GM23338 (cell line): Measurements from ENCODE around the gene OSBPL3. TPM values are rescaled to one million over a fixed set of nuclear protein-coding genes. Genes with fewer than 3 reads are reported as not detected.

Experiments
- ATAC-seq: fragments of 200-7000 bp; cut with Tn5 transposase; 3 replicates; pipeline ENCODE4 v1.9.1; 2020
- DNase-seq: peaks from one replicate; pipeline ENCODE4 v3.0.0-alpha.2; 2015; ENCODE audit warnings: low spot score
- H2AFZ ChIP-seq: fragments of 200-600 bp; sonication (generic); 2 replicates; pipeline ENCODE4 v1.8.0; 2016; ENCODE audit warnings: antibody characterized with exemption, mild to moderate bottlenecking, moderate library complexity
- H3F3A ChIP-seq: fragments of 200-600 bp; sonication (generic); replicated peaks from 2 replicates; pipeline ENCODE4 v1.8.0; 2017; ENCODE audit warnings: antibody characterized with exemption, mixed run types, low read depth
- H3K27ac ChIP-seq: fragments of 200-600 bp; sonication (generic); 2 replicates; pipeline ENCODE4 v1.6.1; 2016; ENCODE audit warnings: low read depth
- H3K27me3 ChIP-seq: fragments of 200-600 bp; sonication (generic); 2 replicates; pipeline ENCODE4 v1.8.0; 2016; ENCODE audit warnings: mild to moderate bottlenecking, mixed run types, moderate library complexity; ENCODE audit not compliant: insufficient read depth
- H3K36me3 ChIP-seq: fragments of 200-600 bp; sonication (generic); 2 replicates; pipeline ENCODE4 v1.8.0; 2016; ENCODE audit warnings: mild to moderate bottlenecking; ENCODE audit not compliant: insufficient read depth
- H3K4me1 ChIP-seq: fragments of 200-600 bp; sonication (generic); 2 replicates; pipeline ENCODE4 v1.8.0; 2016; ENCODE audit warnings: mild to moderate bottlenecking, moderate library complexity; ENCODE audit not compliant: insufficient read depth
- H3K4me2 ChIP-seq: fragments of 200-600 bp; sonication (generic); 2 replicates; pipeline ENCODE4 v1.7.1; 2017; ENCODE audit warnings: mixed run types
- H3K4me3 ChIP-seq: fragments of 200-600 bp; sonication (generic); 2 replicates; pipeline ENCODE4 v1.6.1; 2016; ENCODE audit warnings: mixed run types
- H3K79me2 ChIP-seq: fragments of 200-600 bp; sonication (generic); replicated peaks from 2 replicates; pipeline ENCODE4 v1.8.0; 2017; ENCODE audit warnings: mild to moderate bottlenecking; ENCODE audit not compliant: insufficient read depth
- H3K9me2 ChIP-seq: fragments of 200-600 bp; sonication (generic); 2 replicates; pipeline ENCODE4 v1.8.0; 2017; ENCODE audit not compliant: insufficient read depth
- H4K20me1 ChIP-seq: fragments of 200-600 bp; sonication (generic); replicated peaks from 2 replicates; pipeline ENCODE4 v1.8.0; 2017; ENCODE audit warnings: mild to moderate bottlenecking; ENCODE audit not compliant: insufficient read depth
- H3K27ac Mint-ChIP-seq: 2 replicates; pipeline ENCODE4 v1.8.0; 2020; ENCODE audit warnings: inconsistent platforms, mild to moderate bottlenecking, moderate library complexity, mixed read lengths
- H3K27me3 Mint-ChIP-seq: 3 replicates; pipeline ENCODE4 v1.8.0; 2022; ENCODE audit warnings: low read depth, mild to moderate bottlenecking, moderate library complexity, mixed read lengths, inconsistent platforms; ENCODE audit not compliant: insufficient read depth, poor library complexity
- H3K36me3 Mint-ChIP-seq: 3 replicates; pipeline ENCODE4 v1.8.0; 2021; ENCODE audit warnings: low read depth, mild to moderate bottlenecking, inconsistent platforms, moderate library complexity, mixed read lengths
- H3K4me1 Mint-ChIP-seq: 3 replicates; pipeline ENCODE4 v1.8.0; 2020; ENCODE audit warnings: mild to moderate bottlenecking, inconsistent platforms, mixed read lengths
- H3K4me3 Mint-ChIP-seq: 3 replicates; pipeline ENCODE4 v1.8.0; 2021; ENCODE audit warnings: moderate library complexity, mild to moderate bottlenecking, inconsistent platforms, mixed read lengths
- H3K9me3 Mint-ChIP-seq: 3 replicates; pipeline ENCODE4 v1.8.0; 2020; ENCODE audit warnings: moderate library complexity, mild to moderate bottlenecking, inconsistent platforms, mixed read lengths
- CREB1 ChIP-seq: fragments of 250-450 bp; sonication (Bioruptor Pico); IDR thresholded peaks from 2 replicates; pipeline ENCODE4 v1.5.0; 2020; ENCODE audit warnings: low read depth, mild to moderate bottlenecking, moderate library complexity
- CTCF ChIP-seq, 2 experiments: fragments of 200-600 bp in 1 of 2; sonication (generic) in 1 of 2; conservative IDR thresholded peaks; 2 replicates each; pipeline versions ENCODE4 v1.5.1 to v1.6.1; 2016 to 2017; ENCODE audit warnings: antibody characterized with exemption in 2 of 2, low read depth in 2 of 2, mild to moderate bottlenecking in 2 of 2, moderate library complexity in 1 of 2
- EZH2 ChIP-seq: fragments of 200-600 bp; sonication (generic); IDR thresholded peaks from one replicate; pipeline ENCODE4 v1.8.0; 2017; ENCODE audit warnings: antibody characterized with exemption, mild to moderate bottlenecking, low read depth; ENCODE audit not compliant: unreplicated experiment
- EZH2phosphoT487 ChIP-seq: fragments of 200-600 bp; sonication (generic); IDR thresholded peaks from one replicate; pipeline ENCODE4 v1.8.1; 2018; ENCODE audit warnings: antibody characterized with exemption; ENCODE audit not compliant: unreplicated experiment
- NANOG ChIP-seq: IDR thresholded peaks from 2 replicates; pipeline ENCODE4 v1.6.1; 2016; ENCODE audit warnings: antibody characterized with exemption, borderline replicate concordance
- REST ChIP-seq: IDR thresholded peaks from one replicate; pipeline ENCODE4 v1.6.1; 2018; ENCODE audit warnings: antibody characterized with exemption; ENCODE audit not compliant: unreplicated experiment
- STAT1 ChIP-seq: IDR thresholded peaks from one replicate; pipeline ENCODE4 v1.6.1; 2016; ENCODE audit warnings: antibody characterized with exemption; ENCODE audit not compliant: unreplicated experiment
- ZNF462 ChIP-seq: fragments of 250-450 bp; sonication (Bioruptor Pico); IDR thresholded peaks from 2 replicates; pipeline ENCODE4 v1.5.0; 2020; ENCODE audit warnings: mild to moderate bottlenecking, moderate library complexity
- polyA plus RNA-seq: library from polyadenylated mRNA; unstranded; fragments of >200 nt; fragmentation: Nextera tagmentation; extraction: Ambion mirVana; gene quantifications from 2 replicates; pipeline ENCODE4 v1.2.1, GENCODE V29; 2016
- total RNA-seq: library from RNA; depleted of rRNA; stranded (reverse); fragments of >200 nt; shearing (Covaris generic); gene quantifications from 2 replicates; pipeline ENCODE4 v1.2.3, GENCODE V29; 2014

OSBPL3 gene
- total and polyA plus RNA-seq, 2 experiments from 2014 or later = 7.2 to 15.7 TPM

- Mint-ChIP-seq H3K4me1 (peaks cover 50% of the 10 kb centered on the region), H3K27me3 (no peaks in the 10 kb centered on the region), H3K9me3 (no peaks in the 10 kb centered on the region), H3K4me3 (no peak overlapping the region), H3K36me3 (no peaks in the 10 kb centered on the region), H3K27ac (no peak overlapping the region)
- H3K79me2 ChIP-seq = no peaks in the 10 kb centered on the region
- H2AFZ ChIP-seq = no peak overlapping the region
- ATAC-seq (no peak), DNase-seq (no peak)
- TF ChIP-seq EZH2 = no peak
- no peak for TF ChIP-seq CTCF (conservative IDR thresholded peaks at IDR 0.05; ENCODE audit: low read depth in 2 of 2)
- no peaks in the 10 kb centered on the region for H3K36me3 ChIP-seq
- no peaks in the 10 kb centered on the region for H4K20me1 ChIP-seq
- H3K4me3 ChIP-seq = no peak overlapping the region
- no peak overlapping the region for H3K27ac ChIP-seq
- H3K4me1 ChIP-seq = peaks cover 34% of the 10 kb centered on the region
- H3K4me2 ChIP-seq = no peak overlapping the region
- H3K27me3 ChIP-seq = no peaks in the 10 kb centered on the region
- H3F3A ChIP-seq = no peaks in the 10 kb centered on the region
- H3K9me2 ChIP-seq = no peaks in the 10 kb centered on the region
Observed at GRCh38 chr7:24873944-24874343, 106.0 kb downstream of the OSBPL3 start.

GRCh38 chr7:24871770-24872169, 108.2 kb downstream of the OSBPL3 start:
- Mint-ChIP-seq H3K4me3 (no peak overlapping the region), H3K27me3 (no peaks in the 10 kb centered on the region), H3K9me3 (no peaks in the 10 kb centered on the region), H3K4me1 (peaks cover 31% of the 10 kb centered on the region), H3K27ac (no peak overlapping the region), H3K36me3 (peaks cover 3% of the 10 kb centered on the region; the same call in 1 of the 3 replicates)
- no peaks in the 10 kb centered on the region for H4K20me1 ChIP-seq
- no peaks in the 10 kb centered on the region for H3K9me2 ChIP-seq
- peaks cover 19% of the 10 kb centered on the region for H3K4me1 ChIP-seq
- no peaks in the 10 kb centered on the region for H3F3A ChIP-seq
- H3K4me3 ChIP-seq = no peak overlapping the region
- ATAC-seq (no peak), DNase-seq (no peak)
- no peaks in the 10 kb centered on the region for H3K79me2 ChIP-seq
- no peak overlapping the region for H3K27ac ChIP-seq
- H3K27me3 ChIP-seq = no peaks in the 10 kb centered on the region
- no peak overlapping the region for H2AFZ ChIP-seq
- no peak overlapping the region for H3K4me2 ChIP-seq
- H3K36me3 ChIP-seq = no peaks in the 10 kb centered on the region
- TF ChIP-seq ZNF462 (CRISPR knock-in tag) = no peak
- no peak for TF ChIP-seq NANOG
- no peak for TF ChIP-seq CREB1 (CRISPR knock-in tag)
- no peak for TF ChIP-seq STAT1
- no peak for TF ChIP-seq CTCF (conservative IDR thresholded peaks at IDR 0.05; ENCODE audit: low read depth in 2 of 2)
- TF ChIP-seq EZH2phosphoT487 = no peak
- TF ChIP-seq EZH2 = no peak
- no peak for TF ChIP-seq REST
